Lower leg skin (tissue), 4 donors: Measurements from ENCODE around the gene NEDD9. TPM values are rescaled to one million over a fixed set of nuclear protein-coding genes. Genes with fewer than 3 reads are reported as not detected.

Experiments used
- DNase-seq, 2 donors: peaks; one replicate each; pipeline ENCODE4 v3.0.0-alpha.2; 2019; ENCODE audit warnings: low spot score in 2 of 2
- H3K4me3 ChIP-seq: fragments of 200-600 bp; sonication (generic); 2 replicates; pipeline ENCODE4 v1.5.1; 2017; ENCODE audit warnings: mild to moderate bottlenecking, low read depth; ENCODE audit not compliant: poor library complexity, severe bottlenecking
- POLR2A ChIP-seq, 2 donors: fragments of 450-650 bp; IDR thresholded peaks; one replicate each; pipeline ENCODE4 v1.6.1; 2016 to 2017; ENCODE audit warnings: antibody characterized with exemption in 2 of 2, mild to moderate bottlenecking in 1 of 2, moderate library complexity in 1 of 2
- WGBS, 2 donors: methylation state at CpG; one replicate each; pipeline ENCODE4 v1.1.5; 2018; 5-methylcytosine and 5-hydroxymethylcytosine counted together
- intact Hi-C: fragments of 100-400 bp; cut with DNase I; formaldehyde crosslinking; loops from one replicate; pipeline ENCODE4 v1.15.0; 2023; ENCODE audit warnings: low total_unique reads
- total RNA-seq, 4 donors: library from RNA; depleted of rRNA; stranded (reverse); fragments of >200 nt; gene quantifications; one replicate each; pipeline ENCODE4 v1.1.0, GENCODE V29; 2016
- TF ChIP-seq, protein P1 (sequence below), 3 donors: fragments of 450-650 bp; IDR thresholded peaks; one replicate each; pipeline ENCODE4 v1.5.1; 2016; ENCODE audit warnings: antibody characterized with exemption in 3 of 3, mild to moderate bottlenecking in 3 of 3, moderate library complexity in 2 of 3

The NEDD9 gene
- total RNA-seq, 4 donors from 2014 or later: 26.8 to 46.0 (median 32.6) TPM

DNA sequence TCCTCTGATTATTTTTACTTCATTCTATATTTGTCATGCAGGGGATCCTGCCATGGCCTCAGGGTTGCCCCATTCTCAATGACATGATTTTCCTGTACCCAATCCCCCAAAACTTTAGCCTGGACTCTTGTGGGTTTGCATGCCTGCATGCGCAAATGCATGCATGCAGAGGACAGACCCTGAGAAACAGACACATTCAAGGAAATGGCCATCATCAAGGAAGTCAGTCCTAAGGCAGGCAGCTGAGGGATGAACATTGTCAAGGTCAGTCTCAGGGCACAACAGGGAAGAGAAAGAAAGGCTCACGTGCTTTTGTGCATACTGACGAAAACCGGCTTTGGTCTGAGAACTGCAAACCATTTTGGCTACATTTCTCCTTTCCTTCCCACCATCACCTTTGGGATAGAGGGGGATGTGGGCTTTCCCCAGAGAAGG is 13.1 kb downstream of the NEDD9 start:
- no peak for TF ChIP-seq POLR2A (IDR thresholded peaks at IDR 0.05)
- TF ChIP-seq, protein P1, sequence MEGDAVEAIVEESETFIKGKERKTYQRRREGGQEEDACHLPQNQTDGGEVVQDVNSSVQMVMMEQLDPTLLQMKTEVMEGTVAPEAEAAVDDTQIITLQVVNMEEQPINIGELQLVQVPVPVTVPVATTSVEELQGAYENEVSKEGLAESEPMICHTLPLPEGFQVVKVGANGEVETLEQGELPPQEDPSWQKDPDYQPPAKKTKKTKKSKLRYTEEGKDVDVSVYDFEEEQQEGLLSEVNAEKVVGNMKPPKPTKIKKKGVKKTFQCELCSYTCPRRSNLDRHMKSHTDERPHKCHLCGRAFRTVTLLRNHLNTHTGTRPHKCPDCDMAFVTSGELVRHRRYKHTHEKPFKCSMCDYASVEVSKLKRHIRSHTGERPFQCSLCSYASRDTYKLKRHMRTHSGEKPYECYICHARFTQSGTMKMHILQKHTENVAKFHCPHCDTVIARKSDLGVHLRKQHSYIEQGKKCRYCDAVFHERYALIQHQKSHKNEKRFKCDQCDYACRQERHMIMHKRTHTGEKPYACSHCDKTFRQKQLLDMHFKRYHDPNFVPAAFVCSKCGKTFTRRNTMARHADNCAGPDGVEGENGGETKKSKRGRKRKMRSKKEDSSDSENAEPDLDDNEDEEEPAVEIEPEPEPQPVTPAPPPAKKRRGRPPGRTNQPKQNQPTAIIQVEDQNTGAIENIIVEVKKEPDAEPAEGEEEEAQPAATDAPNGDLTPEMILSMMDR (IDR thresholded peaks at IDR 0.05): no peak
- intact Hi-C loops: no loop called here
- WGBS, 2 donors: 75% methylated on average over 4 of the region's 4 CpGs
- no peak for DNase-seq
- no peak overlapping the region for H3K4me3 ChIP-seq

DNA sequence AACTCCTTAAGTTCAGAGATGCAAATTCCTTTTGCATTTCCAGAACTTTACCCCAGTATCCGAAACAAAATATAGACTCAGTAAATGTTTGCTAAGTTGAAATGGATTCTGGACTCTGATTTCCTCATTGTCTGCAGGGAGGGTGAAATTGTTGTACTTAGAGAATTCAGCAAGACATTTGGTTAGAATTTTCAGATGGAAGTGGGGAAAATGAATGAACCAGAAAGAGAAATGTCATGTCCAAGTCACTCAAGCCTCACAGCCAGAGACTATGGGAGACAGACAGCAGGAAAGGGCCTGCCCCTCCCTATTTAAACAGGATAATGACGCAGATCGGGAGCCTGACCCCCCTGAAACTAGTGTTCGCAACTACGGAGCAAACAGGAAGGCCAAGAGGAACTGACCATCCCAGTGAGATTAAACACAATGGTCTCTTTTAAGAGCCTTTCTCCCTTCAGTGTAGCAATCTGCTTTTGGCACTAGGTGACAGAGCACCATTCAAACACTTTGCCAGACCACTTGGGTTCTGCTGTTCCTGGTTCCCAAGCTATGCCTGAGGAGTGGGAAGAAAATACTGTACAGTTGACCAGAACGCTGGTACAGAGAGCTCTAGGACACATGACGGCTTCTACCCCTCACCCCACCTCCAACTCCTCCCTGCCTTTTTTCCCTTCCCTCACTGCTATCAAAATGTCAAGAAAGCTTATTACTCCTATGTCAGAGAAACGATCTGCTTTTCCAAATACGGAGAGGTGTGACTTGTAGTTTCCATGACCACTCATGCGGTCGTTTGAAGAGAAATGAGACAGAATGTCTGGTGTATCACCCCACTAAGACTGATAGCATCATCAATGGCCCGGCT is 13.7 kb downstream of the NEDD9 start:
- no peak for TF ChIP-seq POLR2A (IDR thresholded peaks at IDR 0.05)
- TF ChIP-seq, protein P1 (IDR thresholded peaks at IDR 0.05): no peak
- intact Hi-C loops: no loop called here
- no peak for DNase-seq
- no peak overlapping the region for H3K4me3 ChIP-seq
- WGBS, 2 donors: 62 to 64% methylated on average over 12 of the region's 12 CpGs

DNA sequence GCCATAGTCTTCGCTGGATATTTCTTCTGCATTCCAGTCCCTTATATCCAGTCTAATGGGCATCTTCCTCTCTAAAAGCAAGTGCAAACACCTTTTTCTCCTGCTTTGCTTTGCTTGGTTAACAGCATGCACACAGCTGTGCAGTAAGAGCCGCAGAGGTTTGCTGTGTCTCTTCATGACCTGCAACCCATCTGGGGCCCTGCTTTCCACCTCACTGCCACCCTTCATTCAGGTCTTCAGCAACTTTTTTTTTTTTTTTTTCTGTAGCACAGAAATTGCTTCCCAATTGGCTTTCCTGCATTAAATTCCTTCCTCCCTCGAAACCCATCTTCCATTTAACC is 14.4 kb downstream of the NEDD9 start:
- H3K4me3 ChIP-seq: no peak overlapping the region
- 90 to 98% methylated on average over 3 of the region's 3 CpGs for WGBS, 2 donors
- intact Hi-C loops: no loop called here
- DNase-seq: no peak
- no peak for TF ChIP-seq POLR2A (IDR thresholded peaks at IDR 0.05)
- TF ChIP-seq, protein P1 (IDR thresholded peaks at IDR 0.05): no peak

DNA sequence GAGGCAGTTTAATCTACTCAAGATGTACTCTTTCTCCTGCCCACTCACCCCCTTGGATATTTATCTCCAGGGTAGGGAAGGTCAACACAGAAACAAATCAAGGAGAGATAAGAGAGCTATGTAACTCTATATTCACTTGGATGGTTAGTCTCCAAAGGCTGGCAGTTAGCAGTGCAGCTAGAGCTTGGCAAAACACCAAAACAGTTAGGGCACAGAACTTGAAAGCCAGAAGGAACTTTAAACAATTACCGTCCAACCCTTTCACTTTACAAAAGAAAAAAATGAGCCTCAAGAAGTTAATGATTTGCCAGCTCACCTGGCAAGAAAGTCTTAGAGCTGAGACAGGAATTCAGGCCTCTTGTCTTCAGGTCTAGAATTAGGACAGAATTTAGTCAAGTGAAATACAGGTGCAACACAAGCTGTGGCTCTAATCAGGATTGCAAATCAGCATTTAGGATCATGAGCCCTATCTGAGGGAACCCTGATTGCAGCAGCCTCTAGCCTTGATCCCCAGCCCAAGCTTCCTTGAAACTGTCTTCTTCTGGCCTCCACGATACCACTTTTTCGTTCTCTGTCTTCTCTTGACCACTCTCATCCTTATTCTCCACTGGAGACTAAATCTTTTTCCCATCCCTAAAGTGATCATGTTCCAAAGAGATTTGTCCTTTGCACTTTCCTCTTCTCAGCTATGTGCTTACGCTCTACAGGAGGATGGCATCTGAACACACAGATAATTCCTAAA is 14.9 kb downstream of the NEDD9 start:
- no peak for DNase-seq
- intact Hi-C loops: no loop called here
- 64 to 70% methylated on average over 4 of the region's 4 CpGs for WGBS, 2 donors
- TF ChIP-seq, protein P1 (IDR thresholded peaks at IDR 0.05): no peak
- no peak for TF ChIP-seq POLR2A (IDR thresholded peaks at IDR 0.05)
- no peak overlapping the region for H3K4me3 ChIP-seq

DNA sequence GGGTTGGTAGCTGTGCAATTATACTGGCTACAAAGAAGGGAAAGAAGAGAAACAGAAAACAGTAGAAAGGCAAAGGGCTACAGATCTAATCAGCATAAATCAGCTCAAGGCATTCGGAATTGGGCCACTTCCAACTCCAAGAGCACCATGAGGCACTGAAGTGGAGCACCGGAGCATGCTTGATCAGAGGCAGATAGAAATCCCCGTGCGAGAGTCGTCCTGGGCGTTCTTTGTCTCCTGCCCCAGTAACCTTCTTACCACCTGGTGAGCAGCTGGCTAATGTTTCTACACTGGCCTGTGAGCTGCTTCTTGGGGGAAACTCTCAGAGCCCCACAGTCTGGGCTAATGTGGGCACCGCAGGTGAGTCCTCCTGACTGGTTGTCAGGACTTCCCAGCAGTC is 16.7 kb downstream of the NEDD9 start:
- no peak for DNase-seq
- 58 to 72% methylated on average over 7 of the region's 7 CpGs for WGBS, 2 donors
- intact Hi-C loops: no loop called here
- H3K4me3 ChIP-seq: no peak overlapping the region
- TF ChIP-seq, protein P1 (IDR thresholded peaks at IDR 0.05): no peak
- no peak for TF ChIP-seq POLR2A (IDR thresholded peaks at IDR 0.05)
